K562 (cell line): ENCODE results near the gene GNPTAB. TPM values are rescaled to one million over a fixed set of nuclear protein-coding genes. Genes with fewer than 3 reads are reported as not detected.

ENCODE experiments used
- AFF1 ChIP-seq, 2 experiments: fragments of 450-650 bp; IDR thresholded peaks; 2 replicates each; pipeline ENCODE4 v1.6.1; 2018; ENCODE audit warnings: mild to moderate bottlenecking in 2 of 2, low read depth in 1 of 2; ENCODE audit not compliant: partially characterized antibody in 2 of 2
- BCOR ChIP-seq: fragments of 450-650 bp; IDR thresholded peaks from 2 replicates; pipeline ENCODE4 v1.6.1; 2016
- CBFA2T2 ChIP-seq: fragments of 450-650 bp; conservative IDR thresholded peaks from 2 replicates; pipeline ENCODE4 v1.6.1; 2017; ENCODE audit warnings: mild to moderate bottlenecking
- DACH1 ChIP-seq: fragments of 450-650 bp; IDR thresholded peaks from 2 replicates; pipeline ENCODE4 v1.6.1; 2018; ENCODE audit not compliant: partially characterized antibody
- EHMT2 ChIP-seq: fragments of 450-650 bp; IDR thresholded peaks from 2 replicates; pipeline ENCODE4 v1.6.1; 2018; ENCODE audit warnings: antibody characterized with exemption
- FOXA3 ChIP-seq, 2 experiments: fragments of 450-650 bp in 1 of 2; sonication (generic) in 1 of 2; formaldehyde crosslinking; IDR thresholded peaks in 1 of 2; conservative IDR thresholded peaks in 1 of 2; 2 replicates each; pipeline versions ENCODE4 v1.4.0 to v1.8.0; 2020 to 2022; ENCODE audit warnings: mild to moderate bottlenecking in 2 of 2, missing genetic modification reagents in 1 of 2
- HES1 ChIP-seq: fragments of 450-650 bp; IDR thresholded peaks from 2 replicates; pipeline ENCODE4 v1.6.1; 2016; ENCODE audit warnings: low read depth, mild to moderate bottlenecking, moderate library complexity
- MEIS2 ChIP-seq: fragments of 450-650 bp; IDR thresholded peaks from 2 replicates; pipeline ENCODE4 v1.6.1; 2014; ENCODE audit warnings: mild to moderate bottlenecking; ENCODE audit not compliant: partially characterized antibody
- PKNOX1 ChIP-seq: fragments of 450-650 bp; IDR thresholded peaks from 2 replicates; pipeline ENCODE4 v1.6.1; 2016
- PRDM10 ChIP-seq: fragments of 450-650 bp; IDR thresholded peaks from 2 replicates; pipeline ENCODE4 v1.6.1; 2018; ENCODE audit not compliant: partially characterized antibody
- RBBP5 ChIP-seq: fragments of 200-600 bp; sonication (generic); IDR thresholded peaks from 2 replicates; pipeline ENCODE4 v1.6.1; 2012; ENCODE audit warnings: borderline replicate concordance, mild to moderate bottlenecking, low read length, control low read depth, inconsistent platforms; ENCODE audit not compliant: insufficient read depth, poor library complexity, severe bottlenecking
- SMAD1 ChIP-seq: fragments of 150-350 bp; IDR thresholded peaks from 2 replicates; pipeline ENCODE4 v1.6.1; 2014; ENCODE audit warnings: low read length, low read depth; ENCODE audit not compliant: partially characterized antibody
- TAL1 ChIP-seq: fragments of 450-650 bp; IDR thresholded peaks from 2 replicates; pipeline ENCODE4 v1.6.1; 2016; ENCODE audit warnings: mild to moderate bottlenecking
- TEAD4 ChIP-seq, 2 experiments: sonication (generic) in 1 of 2; formaldehyde crosslinking in 1 of 2; IDR thresholded peaks; 2 replicates each; pipeline versions ENCODE4 v1.6.1 to v1.8.0; 2012 to 2022; ENCODE audit warnings: borderline replicate concordance in 1 of 2, inconsistent platforms in 1 of 2, low read length in 1 of 2, mild to moderate bottlenecking in 1 of 2, missing genetic modification reagents in 1 of 2
- THRB ChIP-seq: fragments of 450-650 bp; formaldehyde crosslinking; conservative IDR thresholded peaks from 2 replicates; pipeline ENCODE4 v1.4.0; 2022; ENCODE audit warnings: mild to moderate bottlenecking, missing genetic modification characterization
- ZNF583 ChIP-seq: fragments of 250-450 bp; sonication (Bioruptor Pico); IDR thresholded peaks from 2 replicates; pipeline ENCODE4 v1.4.0; 2020
- polyA plus RNA-seq, 8 experiments: library from polyadenylated mRNA; depleted of rRNA in 4 of 8; stranded (reverse) in 5 of 8; unstranded in 3 of 8; fragments of >200 nt; fragmentation: Nextera tagmentation in 2 of 8; fragmentation: Illumina TruSeq in 1 of 8; extraction: Ambion mirVana in 2 of 8; extraction: Trizol in 1 of 8; gene quantifications; 2 replicates each; pipeline versions ENCODE4 v1.2.1 to v1.2.3, GENCODE V29; 2011 to 2014; ENCODE audit warnings: inconsistent platforms in 1 of 8, missing spikeins in 1 of 8
- total RNA-seq, 7 experiments: library from RNA; depleted of rRNA in 6 of 7; stranded (reverse); fragments of >200 nt in 6 of 7; fragmentation: Illumina TruSeq in 2 of 7; extraction: Trizol in 2 of 7; gene quantifications; 2 replicates each; pipeline versions ENCODE4 v1.2.1 to v1.2.3, GENCODE V29; 2011 to 2021; ENCODE audit warnings: low replicate concordance in 1 of 7

GNPTAB gene
- total and polyA plus RNA-seq, 9 of the 15 experiments (the other 6 are each of a cell fraction or from before 2014, with no cell fraction given), result 5.9 to 23.2 (median 19.3) TPM

GRCh38 chr12:101707131-101707782 is 123.5 kb downstream of the GNPTAB start (continued):
- TF ChIP-seq BCOR (0 out of 2 replicates have a peak, but pooled peaks have one; percentile 22), AFF1 (IDR thresholded peaks at IDR 0.05; ENCODE audit: low read depth in 1 of 2, partially characterized antibody in 2 of 2) (peak in 1 of 2 experiments; percentile 26), FOXA3 (CRISPR knock-in tag; conservative IDR thresholded peaks at IDR 0.05 in 1 of 2, IDR thresholded peaks at IDR 0.05 in 1 of 2) (peak in 1 of 2 experiments; percentile 71; a peak in 2 of 4 replicates), TEAD4 (IDR thresholded peaks at IDR 0.05; ENCODE audit: low read length) (peak; percentile 67), TEAD4 (CRISPR knock-in tag; IDR thresholded peaks at IDR 0.05; ENCODE audit: borderline replicate concordance) (no peak), TAL1 (peak; percentile 48), DACH1 (peak; percentile 8), HES1 (0 out of 2 replicates have a peak, but pooled peaks have one; percentile 26), RBBP5 (peak; percentile 39), THRB (CRISPR knock-in tag) (no peak), MEIS2 (peak; percentile 76), EHMT2 (peak; percentile 76; the same call in 1 of the 2 replicates), PRDM10 (peak; percentile 34), ZNF583 (CRISPR knock-in tag) (no peak), PKNOX1 (peak; percentile 71), SMAD1 (no peak), CBFA2T2 (peak; percentile 48; the same call in 1 of the 2 replicates)
